Endodermal cell (in vitro differentiated cells): Measurements from ENCODE around the gene ST6GAL1. TPM values are rescaled to one million over a fixed set of nuclear protein-coding genes. Genes with fewer than 3 reads are reported as not detected.

Experiments used
- DNase-seq: peaks from one replicate; pipeline ENCODE4 v3.0.0-alpha.2; 2017
- H3K27ac ChIP-seq: 2 replicates; pipeline ENCODE4 v1.5.1; 2013; ENCODE audit warnings: mild to moderate bottlenecking, low read depth, low read length, moderate library complexity
- H3K27me3 ChIP-seq: 2 replicates; pipeline ENCODE4 v1.6.1; 2013; ENCODE audit warnings: mild to moderate bottlenecking, low read length, moderate library complexity; ENCODE audit not compliant: insufficient read depth, control insufficient read depth, poor library complexity, severe bottlenecking
- H3K36me3 ChIP-seq: 2 replicates; pipeline ENCODE4 v1.7.0; 2013; ENCODE audit warnings: mild to moderate bottlenecking, low read length, moderate library complexity; ENCODE audit not compliant: control insufficient read depth, insufficient read depth
- H3K4me1 ChIP-seq: one replicate; pipeline ENCODE4 v1.7.0; 2013; ENCODE audit warnings: low read length; ENCODE audit not compliant: control insufficient read depth, insufficient read depth
- H3K4me3 ChIP-seq: 2 replicates; pipeline ENCODE4 v1.5.1; 2013; ENCODE audit warnings: mild to moderate bottlenecking, low read length, moderate library complexity
- H3K9ac ChIP-seq: 2 replicates; pipeline ENCODE4 v1.6.1; 2013; ENCODE audit warnings: mild to moderate bottlenecking, low read length, moderate library complexity; ENCODE audit not compliant: poor library complexity, severe bottlenecking; ENCODE audit errors: extremely low read depth
- H3K9me3 ChIP-seq: 2 replicates; pipeline ENCODE4 v1.6.1; 2013; ENCODE audit warnings: mild to moderate bottlenecking, low read length, moderate library complexity; ENCODE audit not compliant: control insufficient read depth
- H3K27ac Mint-ChIP-seq: 2 replicates; pipeline ENCODE4 v1.8.0; 2020; ENCODE audit warnings: mixed read lengths
- H3K27me3 Mint-ChIP-seq: 2 replicates; pipeline ENCODE4 v1.8.0; 2021; ENCODE audit warnings: mild to moderate bottlenecking, mixed read lengths; ENCODE audit not compliant: insufficient read depth
- H3K36me3 Mint-ChIP-seq: 2 replicates; pipeline ENCODE4 v1.8.0; 2020; ENCODE audit warnings: low read depth, mixed read lengths
- H3K4me1 Mint-ChIP-seq: 2 replicates; pipeline ENCODE4 v1.8.0; 2020; ENCODE audit warnings: mixed read lengths
- H3K4me3 Mint-ChIP-seq: 2 replicates; pipeline ENCODE4 v1.8.0; 2020; ENCODE audit warnings: mild to moderate bottlenecking, moderate library complexity, mixed read lengths
- H3K9me3 Mint-ChIP-seq: 2 replicates; pipeline ENCODE4 v1.8.0; 2020; ENCODE audit warnings: mild to moderate bottlenecking, mixed read lengths
- CTCF ChIP-seq: fragments of 200-600 bp; sonication (generic); conservative IDR thresholded peaks from 2 replicates; pipeline ENCODE4 v1.5.0; 2021; ENCODE audit warnings: antibody characterized with exemption, mild to moderate bottlenecking
- WGBS, 2 experiments: methylation state at CpG; one replicate each; pipeline versions ENCODE4 v1.1.5 to v1.1.7; 2013; ENCODE audit warnings: missing lambda C conversion rate in 2 of 2, mixed read lengths in 1 of 2; ENCODE audit not compliant: insufficient coverage in 1 of 2, insufficient read length in 1 of 2; 5-methylcytosine and 5-hydroxymethylcytosine counted together
- total RNA-seq, 2 donors: library from RNA; stranded (reverse); fragmentation: NEBNext Ultra II Directional in 1 of 2; extraction: Animal tissue kit (Norgen Biotek cat#: 25700) in 1 of 2; gene quantifications; 2 replicates in 1 of 2; 3 replicates in 1 of 2; pipeline ENCODE4 v1.2.1, GENCODE V29; 2021

Gene ST6GAL1
- total RNA-seq, 2 donors from 2014 or later: 79.3 to 82.4 TPM

GRCh38 chr3:187079090-187080022 lies 149.0 kb downstream of the ST6GAL1 start:
- Mint-ChIP-seq H3K27me3 (no peaks in the 10 kb centered on the region), H3K9me3 (no peaks in the 10 kb centered on the region), H3K4me3 (no peak overlapping the region), H3K27ac (no peak overlapping the region), H3K4me1 (peaks cover 2% of the 10 kb centered on the region), H3K36me3 (peaks cover 32% of the 10 kb centered on the region)
- DNase-seq: no peak
- Histone ChIP-seq H3K4me3 (no peak overlapping the region), H3K9ac (no peak overlapping the region), H3K36me3 (peaks cover 44% of the 10 kb centered on the region), H3K27ac (no peak overlapping the region), H3K27me3 (no peaks in the 10 kb centered on the region), H3K9me3 (no peaks in the 10 kb centered on the region), H3K4me1 (no peaks in the 10 kb centered on the region)
- 90 to 100% methylated on average over 4 to 8 of the region's 8 CpGs for WGBS, 2 experiments
- no peak for TF ChIP-seq CTCF

GRCh38 chr3:187080799-187081450 lies 150.6 kb downstream of the ST6GAL1 start:
- peaks cover 28% of the 10 kb centered on the region for H3K36me3 ChIP-seq
- no peaks in the 10 kb centered on the region for H3K4me1 ChIP-seq
- H3K9ac ChIP-seq: no peak overlapping the region
- no peaks in the 10 kb centered on the region for H3K27me3 ChIP-seq
- H3K36me3 Mint-ChIP-seq: peaks cover 24% of the 10 kb centered on the region
- H3K27ac Mint-ChIP-seq: no peak overlapping the region
- no peak for DNase-seq
- no peak overlapping the region for H3K27ac ChIP-seq
- H3K9me3 Mint-ChIP-seq: no peaks in the 10 kb centered on the region
- no peak for TF ChIP-seq CTCF
- H3K4me3 ChIP-seq: no peak overlapping the region
- H3K27me3 Mint-ChIP-seq: no peaks in the 10 kb centered on the region
- H3K4me3 Mint-ChIP-seq: no peak overlapping the region
- peaks cover 3% of the 10 kb centered on the region for H3K9me3 ChIP-seq
- H3K4me1 Mint-ChIP-seq: peaks cover 2% of the 10 kb centered on the region
- WGBS, 2 experiments: 93 to 94% methylated on average over 11 to 13 of the region's 13 CpGs

- no peak for TF ChIP-seq CTCF
- Histone ChIP-seq H3K27me3 (no peaks in the 10 kb centered on the region), H3K9me3 (peaks cover 17% of the 10 kb centered on the region), H3K27ac (no peak overlapping the region), H3K9ac (no peak overlapping the region), H3K4me1 (no peaks in the 10 kb centered on the region), H3K4me3 (no peak overlapping the region), H3K36me3 (peaks cover 9% of the 10 kb centered on the region)
- Mint-ChIP-seq H3K4me3 (no peak overlapping the region), H3K27ac (no peak overlapping the region), H3K9me3 (peaks cover 14% of the 10 kb centered on the region), H3K27me3 (no peaks in the 10 kb centered on the region), H3K36me3 (peaks cover 15% of the 10 kb centered on the region), H3K4me1 (peaks cover 2% of the 10 kb centered on the region)
- no peak for DNase-seq
- 92 to 93% methylated on average over 6 of the region's 6 CpGs for WGBS, 2 experiments
Measured at GRCh38 chr3:187082758-187083375, 152.5 kb downstream of the ST6GAL1 start.
